WERI-Rb-1 (cell line): ENCODE measurements around the gene MAP4K3.

Source experiments
- DNase-seq: peaks from one replicate; pipeline ENCODE4 v3.0.0-alpha.2; 2020
- H3K27ac ChIP-seq: fragments of 250-450 bp; sonication (Bioruptor Pico); 2 replicates; pipeline ENCODE4 v1.5.1; 2020; ENCODE audit warnings: mild to moderate bottlenecking, moderate library complexity
- H3K27me3 ChIP-seq: fragments of 250-450 bp; sonication (Bioruptor Pico); 2 replicates; pipeline ENCODE4 v1.5.1; 2021; ENCODE audit warnings: mild to moderate bottlenecking, low read depth, moderate library complexity; ENCODE audit not compliant: insufficient read depth, severe bottlenecking
- H3K36me3 ChIP-seq: fragments of 250-450 bp; sonication (Bioruptor Pico); 2 replicates; pipeline ENCODE4 v1.5.1; 2020; ENCODE audit warnings: mild to moderate bottlenecking, moderate library complexity
- H3K4me3 ChIP-seq: 2 replicates; pipeline ENCODE4 v1.5.1; 2011; ENCODE audit warnings: low read depth, mild to moderate bottlenecking, control low read depth, low read length
- H3K9me3 ChIP-seq: fragments of 250-450 bp; sonication (Bioruptor Pico); 2 replicates; pipeline ENCODE4 v1.5.1; 2021; ENCODE audit warnings: mild to moderate bottlenecking, moderate library complexity; ENCODE audit not compliant: severe bottlenecking
- TF ChIP-seq, protein P1 (sequence below): IDR thresholded peaks from 2 replicates; pipeline ENCODE4 v1.5.1; 2011; ENCODE audit warnings: low read depth, mild to moderate bottlenecking, control low read depth, inconsistent platforms, low read length

MAP4K3 gene

DNA sequence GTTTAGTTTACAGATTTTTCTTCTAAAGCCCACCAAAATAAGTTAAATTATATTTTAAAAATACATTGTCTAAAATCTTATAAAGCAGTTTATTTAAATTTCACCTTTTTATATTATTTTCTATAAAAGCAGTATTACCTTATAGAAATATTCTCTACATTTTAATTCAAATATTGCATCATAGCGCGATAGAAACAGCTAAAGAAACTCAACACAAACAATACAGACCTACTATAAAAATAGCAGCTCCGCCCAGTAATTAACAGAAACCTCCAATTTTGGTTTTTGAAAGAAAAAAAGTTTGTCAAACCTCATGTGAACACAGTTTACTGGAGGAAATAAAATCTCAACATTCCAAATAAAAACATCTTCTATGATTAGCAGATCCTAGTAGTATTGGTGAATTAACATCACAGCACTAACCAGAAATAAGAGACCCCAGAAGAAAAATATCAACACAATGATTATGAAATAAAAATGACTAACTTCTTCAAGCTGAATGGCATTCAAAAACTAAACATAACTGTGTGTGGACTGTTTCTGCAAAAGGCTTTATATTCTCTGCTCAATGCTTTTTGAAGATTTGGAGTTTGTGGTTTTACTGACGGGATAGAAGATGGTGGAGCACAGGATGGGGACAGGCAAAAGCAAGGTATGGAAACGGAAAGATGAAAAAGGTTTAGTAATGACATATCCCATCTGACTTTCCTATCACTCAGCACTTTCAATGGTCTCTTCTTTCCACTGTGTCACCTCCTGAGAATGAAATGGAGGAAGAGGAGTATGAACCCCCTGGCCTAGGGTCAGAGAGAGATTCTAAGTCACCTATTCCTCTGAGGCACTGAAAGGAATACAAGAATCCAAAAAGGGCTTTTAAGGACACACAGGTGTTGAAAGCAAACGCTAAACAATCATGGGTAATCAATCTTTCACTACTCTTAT is 17.5 kb downstream of the MAP4K3 start:
- no peak for DNase-seq
- no peaks in the 10 kb centered on the region for H3K27me3 ChIP-seq
- H3K4me3 ChIP-seq = no peak overlapping the region
- no peaks in the 10 kb centered on the region for H3K9me3 ChIP-seq
- no peak overlapping the region for H3K27ac ChIP-seq
- no peaks in the 10 kb centered on the region for H3K36me3 ChIP-seq
- TF ChIP-seq, protein P1, sequence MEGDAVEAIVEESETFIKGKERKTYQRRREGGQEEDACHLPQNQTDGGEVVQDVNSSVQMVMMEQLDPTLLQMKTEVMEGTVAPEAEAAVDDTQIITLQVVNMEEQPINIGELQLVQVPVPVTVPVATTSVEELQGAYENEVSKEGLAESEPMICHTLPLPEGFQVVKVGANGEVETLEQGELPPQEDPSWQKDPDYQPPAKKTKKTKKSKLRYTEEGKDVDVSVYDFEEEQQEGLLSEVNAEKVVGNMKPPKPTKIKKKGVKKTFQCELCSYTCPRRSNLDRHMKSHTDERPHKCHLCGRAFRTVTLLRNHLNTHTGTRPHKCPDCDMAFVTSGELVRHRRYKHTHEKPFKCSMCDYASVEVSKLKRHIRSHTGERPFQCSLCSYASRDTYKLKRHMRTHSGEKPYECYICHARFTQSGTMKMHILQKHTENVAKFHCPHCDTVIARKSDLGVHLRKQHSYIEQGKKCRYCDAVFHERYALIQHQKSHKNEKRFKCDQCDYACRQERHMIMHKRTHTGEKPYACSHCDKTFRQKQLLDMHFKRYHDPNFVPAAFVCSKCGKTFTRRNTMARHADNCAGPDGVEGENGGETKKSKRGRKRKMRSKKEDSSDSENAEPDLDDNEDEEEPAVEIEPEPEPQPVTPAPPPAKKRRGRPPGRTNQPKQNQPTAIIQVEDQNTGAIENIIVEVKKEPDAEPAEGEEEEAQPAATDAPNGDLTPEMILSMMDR = no peak

DNA sequence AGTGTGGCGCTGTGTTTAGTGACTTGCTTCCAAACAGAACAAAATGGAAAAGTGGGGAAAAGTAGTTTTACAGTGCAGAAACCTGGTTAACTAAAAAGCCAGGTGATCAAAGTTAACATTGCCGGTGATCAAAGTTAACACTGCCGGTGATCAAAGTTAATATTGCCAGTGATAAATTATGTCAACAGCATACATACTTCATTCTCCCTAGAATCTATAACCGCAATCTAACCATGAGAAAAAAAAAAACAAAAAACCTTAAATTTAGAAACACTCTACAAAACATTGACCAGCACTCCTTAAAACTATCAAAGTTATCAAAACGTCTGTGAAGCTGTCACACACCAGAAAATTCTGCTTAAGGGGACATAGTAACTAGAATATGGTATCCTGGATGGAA is 18.6 kb downstream of the MAP4K3 start:
- Histone ChIP-seq H3K4me3 (no peak overlapping the region), H3K36me3 (no peaks in the 10 kb centered on the region), H3K27me3 (no peaks in the 10 kb centered on the region), H3K27ac (no peak overlapping the region), H3K9me3 (no peaks in the 10 kb centered on the region)
- no peak for DNase-seq
- TF ChIP-seq, protein P1 = no peak

DNA sequence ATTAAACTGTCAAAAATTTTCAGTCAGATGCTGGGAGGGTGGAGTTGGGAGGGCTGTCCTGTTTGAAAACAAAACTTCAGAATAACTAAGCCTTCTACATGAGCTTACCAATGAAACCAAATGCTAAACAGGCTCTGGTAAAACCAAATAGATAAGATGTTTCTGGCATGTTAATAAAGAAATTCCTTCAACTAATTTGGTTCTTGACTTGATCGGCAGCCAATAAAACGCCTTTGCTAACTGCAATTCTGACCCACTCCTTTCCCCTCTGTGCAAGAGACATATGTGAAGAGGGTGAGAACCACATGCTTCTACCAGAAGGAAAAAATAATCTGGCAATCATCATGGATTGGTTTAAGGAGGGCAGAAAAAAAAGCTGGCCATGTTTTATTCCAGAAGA is 20.9 kb downstream of the MAP4K3 start:
- DNase-seq = no peak

DNA sequence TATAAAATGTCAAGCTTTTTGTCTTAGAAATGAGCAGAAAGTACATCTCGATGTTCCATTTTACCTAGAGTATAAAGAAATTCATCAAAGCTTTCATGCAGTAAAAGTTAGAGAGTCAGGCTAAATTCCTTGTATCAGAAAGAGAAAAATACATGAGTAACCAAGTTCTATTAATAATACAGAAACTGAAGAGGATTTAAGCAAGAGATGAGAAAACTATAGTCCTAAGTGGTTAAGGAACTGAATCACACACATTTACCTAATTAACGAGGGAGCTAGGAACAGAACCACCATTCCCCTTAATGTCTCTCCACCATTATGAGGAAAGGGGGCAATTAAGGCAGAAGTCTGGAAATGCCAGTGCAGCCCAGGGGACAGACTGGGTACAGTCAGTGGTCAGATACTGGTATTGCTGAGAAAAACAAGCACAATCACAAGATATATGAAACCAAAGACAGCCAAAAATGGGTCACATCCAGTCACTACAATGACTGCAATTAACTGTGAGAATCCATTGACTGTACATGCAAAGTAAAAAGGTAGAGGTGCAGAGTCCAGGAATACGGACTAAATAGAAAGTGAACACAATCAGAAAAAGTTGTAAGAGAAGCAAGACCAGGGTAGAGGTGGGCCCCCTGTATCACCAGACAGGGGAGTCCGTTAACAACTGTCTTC is 23.9 kb downstream of the MAP4K3 start:
- no peaks in the 10 kb centered on the region for H3K9me3 ChIP-seq
- TF ChIP-seq, protein P1 = no peak
- H3K27me3 ChIP-seq = no peaks in the 10 kb centered on the region
- no peaks in the 10 kb centered on the region; the same call in 1 of the 2 replicates for H3K36me3 ChIP-seq
- no peak overlapping the region for H3K27ac ChIP-seq
- DNase-seq = no peak
- no peak overlapping the region for H3K4me3 ChIP-seq

More for the DNA sequence above, 20.9 kb downstream of the MAP4K3 start:
- Histone ChIP-seq H3K27me3 (no peaks in the 10 kb centered on the region), H3K9me3 (no peaks in the 10 kb centered on the region), H3K36me3 (no peaks in the 10 kb centered on the region; the same call in 1 of the 2 replicates), H3K4me3 (no peak overlapping the region), H3K27ac (no peak overlapping the region)
- TF ChIP-seq, protein P1 = no peak

DNA sequence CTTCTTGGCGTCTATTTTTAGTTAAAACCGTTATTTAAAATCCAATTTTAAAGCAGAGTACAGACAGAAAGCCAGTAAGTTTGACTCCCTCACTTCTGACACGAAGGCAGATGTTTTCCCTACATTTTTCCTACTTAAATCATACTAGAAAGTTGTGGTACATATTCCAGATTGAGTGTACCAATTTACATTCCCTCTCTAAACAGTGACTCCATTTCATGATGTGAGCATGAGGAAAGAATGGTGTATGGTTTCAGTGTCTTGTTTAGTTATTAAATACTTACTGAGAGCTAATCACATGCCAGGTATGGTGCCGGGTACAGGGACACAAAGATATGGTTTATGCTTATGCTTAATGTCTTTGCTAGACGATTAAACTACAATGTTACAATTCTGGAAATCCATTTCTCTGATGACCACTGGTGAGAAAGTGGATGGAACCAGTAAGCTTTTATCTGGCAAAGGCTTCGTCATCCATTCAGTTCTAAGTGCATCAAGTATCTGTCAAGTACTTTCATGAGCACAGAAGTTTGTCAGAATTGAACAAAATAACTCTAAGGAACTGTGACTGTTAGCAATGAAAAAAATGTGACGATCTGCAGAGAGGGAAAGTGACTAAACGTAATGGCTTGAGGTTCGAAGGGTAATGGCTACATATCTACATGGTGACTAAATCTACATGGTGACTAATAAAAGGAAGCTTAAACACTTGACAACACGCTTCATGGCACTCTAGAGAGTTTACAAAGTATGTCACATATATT is 25.7 kb downstream of the MAP4K3 start:
- Histone ChIP-seq H3K27ac (no peak overlapping the region), H3K9me3 (no peaks in the 10 kb centered on the region), H3K36me3 (no peaks in the 10 kb centered on the region; the same call in 1 of the 2 replicates), H3K4me3 (no peak overlapping the region), H3K27me3 (no peaks in the 10 kb centered on the region)
- no peak for DNase-seq
- TF ChIP-seq, protein P1 = no peak
